ENCODE measurements around the gene RANBP2.

The RANBP2 gene

DNA sequence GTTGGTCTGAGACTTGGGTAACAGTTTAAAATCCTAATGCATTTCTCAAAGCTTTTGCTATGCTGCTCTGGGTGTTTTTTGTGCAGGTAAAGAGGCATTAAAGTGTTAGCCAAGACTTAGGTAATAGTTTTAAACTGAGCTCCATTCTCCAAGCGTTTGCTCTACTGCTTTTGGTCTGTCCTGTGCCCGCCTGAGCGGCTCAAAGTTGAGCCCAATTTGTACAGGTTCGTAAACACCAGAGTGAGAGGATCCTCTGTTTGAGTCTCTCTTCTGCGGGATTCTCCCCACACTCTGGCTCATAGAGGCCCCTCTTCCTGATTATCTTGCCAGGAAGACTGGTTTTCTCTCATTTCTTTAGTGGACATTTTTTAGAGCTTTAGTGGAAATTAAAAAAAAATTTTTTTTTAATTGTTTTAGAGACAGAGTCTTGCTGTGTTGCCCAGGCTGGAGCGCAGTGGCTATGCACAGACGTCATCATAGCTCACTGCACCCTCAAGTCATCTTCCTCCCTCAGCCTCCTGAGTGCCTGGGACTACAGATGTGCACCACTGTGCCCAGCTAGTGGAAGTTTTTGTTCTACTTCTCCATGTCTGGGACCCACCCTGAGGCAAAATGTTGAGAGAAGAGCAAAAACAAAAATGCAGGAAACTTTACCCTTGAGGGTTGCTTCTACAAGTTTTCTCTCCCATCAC lies 83.9 kb downstream of the RANBP2 start:
- Histone ChIP-seq H3K9me3 (no peaks in the 10 kb centered on the region), H3K27me3 (no peaks in the 10 kb centered on the region), H3K36me3 (peaks cover 10% of the 10 kb centered on the region), H3K4me3 (ENCODE audit: low read depth, low read length) (no peak overlapping the region), H3K4me1 (peaks cover 2% of the 10 kb centered on the region; the same call in 1 of the 2 replicates)
- TF ChIP-seq, protein P1, sequence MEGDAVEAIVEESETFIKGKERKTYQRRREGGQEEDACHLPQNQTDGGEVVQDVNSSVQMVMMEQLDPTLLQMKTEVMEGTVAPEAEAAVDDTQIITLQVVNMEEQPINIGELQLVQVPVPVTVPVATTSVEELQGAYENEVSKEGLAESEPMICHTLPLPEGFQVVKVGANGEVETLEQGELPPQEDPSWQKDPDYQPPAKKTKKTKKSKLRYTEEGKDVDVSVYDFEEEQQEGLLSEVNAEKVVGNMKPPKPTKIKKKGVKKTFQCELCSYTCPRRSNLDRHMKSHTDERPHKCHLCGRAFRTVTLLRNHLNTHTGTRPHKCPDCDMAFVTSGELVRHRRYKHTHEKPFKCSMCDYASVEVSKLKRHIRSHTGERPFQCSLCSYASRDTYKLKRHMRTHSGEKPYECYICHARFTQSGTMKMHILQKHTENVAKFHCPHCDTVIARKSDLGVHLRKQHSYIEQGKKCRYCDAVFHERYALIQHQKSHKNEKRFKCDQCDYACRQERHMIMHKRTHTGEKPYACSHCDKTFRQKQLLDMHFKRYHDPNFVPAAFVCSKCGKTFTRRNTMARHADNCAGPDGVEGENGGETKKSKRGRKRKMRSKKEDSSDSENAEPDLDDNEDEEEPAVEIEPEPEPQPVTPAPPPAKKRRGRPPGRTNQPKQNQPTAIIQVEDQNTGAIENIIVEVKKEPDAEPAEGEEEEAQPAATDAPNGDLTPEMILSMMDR (IDR thresholded peaks at IDR 0.05; ENCODE audit: low read depth, low read length): no peak
- DNase-seq: no peak

DNA sequence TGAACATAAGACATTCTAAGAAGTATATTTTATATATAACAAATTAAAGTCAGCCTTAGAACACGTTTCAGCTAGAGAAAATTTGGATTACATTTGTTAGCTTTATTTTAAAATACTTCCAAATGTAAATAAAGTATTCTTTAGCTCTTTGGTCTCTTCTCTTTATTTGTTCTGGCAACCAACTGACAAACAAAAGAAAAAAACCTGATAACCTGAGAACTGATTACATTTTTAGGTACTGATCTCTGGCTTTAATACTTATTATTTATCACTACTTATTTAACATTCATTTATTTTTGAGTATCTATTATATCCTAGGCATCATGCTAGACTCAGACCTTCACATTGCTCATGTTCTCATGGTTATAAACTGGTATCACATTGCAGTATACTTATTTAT lies 85.8 kb downstream of the RANBP2 start:
- Histone ChIP-seq H3K27me3 (no peaks in the 10 kb centered on the region), H3K9me3 (no peaks in the 10 kb centered on the region), H3K4me1 (peaks cover 2% of the 10 kb centered on the region; the same call in 1 of the 2 replicates), H3K4me3 (ENCODE audit: low read depth, low read length) (no peak overlapping the region), H3K36me3 (peaks cover 10% of the 10 kb centered on the region)
- TF ChIP-seq, protein P1 (IDR thresholded peaks at IDR 0.05; ENCODE audit: low read depth, low read length): no peak
- no peak for DNase-seq

DNA sequence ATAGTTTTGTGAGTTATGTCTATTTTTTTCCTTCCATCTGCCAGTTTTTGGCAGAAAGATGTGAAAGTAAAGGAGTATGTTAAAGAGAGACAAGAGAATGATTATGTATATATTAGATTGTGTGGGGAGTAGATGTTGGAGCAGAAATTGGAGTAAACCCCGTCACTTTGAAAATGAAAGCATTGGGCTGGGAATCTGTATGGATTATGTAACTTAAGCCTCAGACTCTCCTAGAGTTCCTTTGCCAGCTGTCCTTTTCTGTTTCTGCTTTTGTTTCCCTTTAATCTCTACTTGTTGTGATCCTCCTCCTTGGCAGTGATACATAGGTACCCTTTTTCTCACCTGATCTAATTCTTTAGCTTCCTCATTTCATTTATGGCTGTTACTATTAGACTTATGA lies 86.5 kb downstream of the RANBP2 start:
- Histone ChIP-seq H3K4me3 (ENCODE audit: low read depth, low read length) (no peak overlapping the region), H3K36me3 (peaks cover 7% of the 10 kb centered on the region; the same call in 1 of the 2 replicates), H3K9me3 (no peaks in the 10 kb centered on the region), H3K4me1 (peaks cover 2% of the 10 kb centered on the region; the same call in 1 of the 2 replicates), H3K27me3 (no peaks in the 10 kb centered on the region)
- no peak for DNase-seq
- TF ChIP-seq, protein P1 (IDR thresholded peaks at IDR 0.05; ENCODE audit: low read depth, low read length): no peak

DNA sequence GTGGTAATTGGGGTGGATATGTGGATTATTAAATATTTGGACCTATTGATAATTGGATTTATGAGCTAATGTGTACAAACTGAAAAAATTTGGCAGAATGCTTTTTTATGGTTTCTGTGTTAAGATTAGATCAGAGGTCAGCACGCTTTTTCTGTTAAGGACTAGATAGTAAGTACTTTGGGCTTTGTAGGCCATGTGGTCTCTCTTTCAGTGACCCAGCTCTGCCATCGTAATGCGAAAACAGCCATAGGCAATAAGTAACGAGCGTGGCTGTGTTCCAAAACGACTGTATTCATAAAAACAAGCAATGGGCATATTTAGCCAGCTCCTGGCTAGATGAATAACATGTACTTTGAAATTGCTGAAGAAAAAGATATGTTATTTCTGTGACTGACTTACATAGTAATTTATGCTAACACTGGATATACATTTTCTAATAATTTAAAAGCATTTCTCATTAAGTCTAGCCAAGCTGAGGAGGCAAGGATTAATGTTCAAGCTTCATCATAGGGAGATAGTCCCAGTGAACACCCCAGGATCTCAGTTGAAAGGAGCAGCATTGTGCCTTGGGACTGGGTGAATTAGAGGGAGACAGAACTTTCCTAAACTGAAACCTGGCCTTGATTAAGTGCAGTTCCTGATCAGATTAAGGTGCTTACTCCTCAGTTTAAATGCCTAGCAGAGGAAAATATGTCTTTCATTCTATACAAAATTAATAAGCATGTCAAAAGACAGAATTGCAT lies 87.3 kb downstream of the RANBP2 start:
- Histone ChIP-seq H3K36me3 (peaks cover 7% of the 10 kb centered on the region; the same call in 1 of the 2 replicates), H3K27me3 (no peaks in the 10 kb centered on the region), H3K9me3 (no peaks in the 10 kb centered on the region), H3K4me3 (ENCODE audit: low read depth, low read length) (no peak overlapping the region), H3K4me1 (peaks cover 2% of the 10 kb centered on the region; the same call in 1 of the 2 replicates)
- peak; percentile 40 for DNase-seq
- TF ChIP-seq, protein P1 (IDR thresholded peaks at IDR 0.05; ENCODE audit: low read depth, low read length): no peak

DNA sequence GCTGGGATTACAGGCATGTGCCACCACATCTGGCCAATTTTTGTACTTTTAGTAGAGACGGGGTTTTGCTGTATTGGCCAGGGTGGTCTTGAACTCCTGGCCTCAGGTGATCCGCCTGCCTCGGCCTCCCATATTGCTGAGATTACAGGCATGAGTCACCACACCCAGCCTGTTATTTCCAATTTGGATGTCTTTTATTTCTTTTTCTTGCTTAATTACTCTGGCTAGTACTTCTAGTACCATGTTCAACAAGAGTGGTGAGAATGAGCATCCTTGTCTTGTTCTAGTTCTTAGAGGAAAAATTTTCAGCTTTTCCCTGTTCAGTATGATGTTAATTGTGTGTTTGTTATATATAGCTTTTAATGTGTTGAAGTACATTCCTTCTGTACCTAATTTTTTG lies 90.7 kb downstream of the RANBP2 start:
- Histone ChIP-seq H3K36me3 (peaks cover 7% of the 10 kb centered on the region), H3K4me1 (peaks cover 2% of the 10 kb centered on the region; the same call in 1 of the 2 replicates), H3K4me3 (ENCODE audit: low read depth, low read length) (no peak overlapping the region), H3K9me3 (no peaks in the 10 kb centered on the region), H3K27me3 (no peaks in the 10 kb centered on the region)
- TF ChIP-seq, protein P1 (IDR thresholded peaks at IDR 0.05; ENCODE audit: low read depth, low read length): no peak
- no peak for DNase-seq

All from BE2C (cell line).